ENCODE data around the gene PRTFDC1.

Gene PRTFDC1

GRCh38 chr10:24929056-24929544 lies 23.3 kb downstream of the PRTFDC1 start:
- TF ChIP-seq GATA2 (IDR thresholded peaks at IDR 0.05; ENCODE audit: low read depth, low read length) (no peak), GATA3 (IDR thresholded peaks at IDR 0.05; ENCODE audit: low read depth, low read length) (no peak)

- TF ChIP-seq GATA2 (IDR thresholded peaks at IDR 0.05; ENCODE audit: low read depth, low read length): no peak
- TF ChIP-seq GATA3 (IDR thresholded peaks at IDR 0.05; ENCODE audit: low read depth, low read length): no peak
Measured at GRCh38 chr10:24928163-24928562, 24.2 kb downstream of the PRTFDC1 start.

DNA sequence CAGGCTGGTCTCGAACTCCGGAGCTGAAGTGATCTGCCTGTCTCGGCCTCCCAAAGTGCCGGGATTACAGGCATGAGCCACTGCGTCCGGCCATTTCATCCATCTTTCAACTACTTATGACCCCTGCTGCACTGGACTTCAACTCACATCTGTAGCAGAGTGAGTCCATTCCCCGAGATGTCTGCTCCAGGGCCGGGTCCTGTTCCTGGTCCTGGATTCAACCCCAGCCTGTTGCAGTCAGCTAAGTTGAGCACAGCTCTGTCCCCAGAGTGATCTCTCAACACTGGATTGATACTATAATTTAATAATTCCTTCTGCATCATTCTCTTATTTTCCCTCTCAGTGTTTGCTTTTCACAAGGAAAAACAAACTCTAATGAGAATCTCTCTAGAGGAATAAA lies 25.8 kb downstream of the PRTFDC1 start:
- TF ChIP-seq GATA2 (IDR thresholded peaks at IDR 0.05; ENCODE audit: low read depth, low read length): no peak
- TF ChIP-seq GATA3 (IDR thresholded peaks at IDR 0.05; ENCODE audit: low read depth, low read length): no peak

DNA sequence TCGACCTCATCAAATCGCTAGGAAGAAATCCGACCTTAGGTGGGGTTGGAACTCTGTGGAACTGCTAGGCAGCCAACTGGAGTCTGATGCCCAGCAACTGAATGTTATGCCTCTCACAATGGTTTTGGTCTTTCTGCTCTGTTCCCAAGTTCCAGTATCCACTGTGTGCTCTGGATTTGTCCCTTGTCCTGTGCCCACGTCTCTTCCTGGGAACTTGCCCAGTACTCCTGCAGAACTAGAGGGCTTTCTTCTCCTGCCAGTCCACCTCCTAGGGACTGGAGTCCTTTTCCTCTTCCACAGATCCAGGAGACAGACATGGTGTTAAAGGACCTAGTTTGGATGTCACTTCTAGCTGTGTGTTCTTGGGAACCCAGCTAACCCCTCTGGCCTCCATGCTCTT lies 26.6 kb downstream of the PRTFDC1 start:
- TF ChIP-seq GATA3 (IDR thresholded peaks at IDR 0.05; ENCODE audit: low read depth, low read length) (no peak), GATA2 (IDR thresholded peaks at IDR 0.05; ENCODE audit: low read depth, low read length) (no peak)

- TF ChIP-seq GATA3 (IDR thresholded peaks at IDR 0.05; ENCODE audit: low read depth, low read length) (no peak), GATA2 (IDR thresholded peaks at IDR 0.05; ENCODE audit: low read depth, low read length) (no peak)
Measured at GRCh38 chr10:24920907-24921881, 31.2 kb downstream of the PRTFDC1 start.

DNA sequence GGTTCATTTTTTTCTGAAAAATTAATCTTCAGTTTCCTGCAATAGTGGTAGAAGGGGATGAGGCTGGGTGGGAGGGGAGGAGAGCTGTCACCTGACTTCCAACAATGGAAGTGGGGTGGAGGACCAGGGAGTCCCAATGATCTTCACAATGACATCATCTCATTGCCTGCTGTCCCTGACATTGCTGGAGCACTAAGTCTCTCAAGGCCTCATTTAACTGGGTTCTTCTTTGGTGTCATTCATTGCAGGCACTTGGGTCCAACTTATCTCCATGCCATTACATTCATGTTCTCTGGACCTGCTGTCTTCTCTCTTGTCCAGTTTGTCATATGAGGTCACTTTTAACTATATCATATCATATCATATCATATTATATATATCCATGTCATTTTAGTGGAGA lies 34.4 kb downstream of the PRTFDC1 start:
- no peak for TF ChIP-seq GATA3 (IDR thresholded peaks at IDR 0.05; ENCODE audit: low read depth, low read length)

DNA sequence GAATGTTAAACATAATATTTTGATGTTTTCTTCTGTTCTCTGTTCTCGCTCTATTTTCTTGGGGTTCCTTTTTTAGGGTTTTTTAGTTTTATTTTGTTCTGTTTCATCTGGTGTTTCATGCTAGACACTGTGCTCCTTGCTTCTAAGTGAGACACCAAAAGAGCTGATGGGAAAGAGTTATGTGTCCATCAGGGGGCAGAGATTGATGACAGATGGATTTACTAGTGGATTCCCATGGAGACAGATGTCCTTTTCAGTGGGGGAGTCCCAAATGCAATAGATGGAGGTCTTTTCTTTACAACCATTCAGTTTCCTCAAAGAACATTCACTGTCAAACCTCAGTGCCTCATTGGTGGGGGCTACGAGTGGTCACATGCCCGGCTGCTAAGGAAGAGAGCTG lies 34.9 kb downstream of the PRTFDC1 start:
- TF ChIP-seq GATA3 (IDR thresholded peaks at IDR 0.05; ENCODE audit: low read depth, low read length): no peak
- no peak for TF ChIP-seq GATA2 (IDR thresholded peaks at IDR 0.05; ENCODE audit: low read depth, low read length)

- TF ChIP-seq GATA3 (IDR thresholded peaks at IDR 0.05; ENCODE audit: low read depth, low read length) (no peak), GATA2 (IDR thresholded peaks at IDR 0.05; ENCODE audit: low read depth, low read length) (no peak)
Measured at GRCh38 chr10:24916365-24916764, 36.0 kb downstream of the PRTFDC1 start.

DNA sequence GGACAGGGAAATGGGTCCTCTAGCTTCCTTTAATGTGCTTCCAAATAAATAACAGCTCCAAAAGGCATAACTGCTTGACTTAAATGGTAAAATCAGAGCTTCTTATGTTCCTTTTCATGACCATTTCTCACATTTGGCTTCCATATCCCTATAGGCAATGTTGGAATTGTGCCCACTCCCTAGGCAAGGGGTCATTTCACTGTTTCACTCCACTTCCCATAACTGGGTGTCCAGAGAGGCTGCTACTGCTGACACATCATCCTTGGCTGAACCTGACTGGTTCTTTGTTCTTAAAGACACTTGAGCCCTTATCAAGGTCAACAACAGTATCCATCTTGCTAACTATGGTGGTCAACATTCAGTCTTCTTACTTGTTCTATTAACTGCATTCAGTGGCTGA lies 37.1 kb downstream of the PRTFDC1 start:
- TF ChIP-seq GATA3 (IDR thresholded peaks at IDR 0.05; ENCODE audit: low read depth, low read length) (no peak), GATA2 (IDR thresholded peaks at IDR 0.05; ENCODE audit: low read depth, low read length) (no peak)

- TF ChIP-seq GATA3 (IDR thresholded peaks at IDR 0.05; ENCODE audit: low read depth, low read length) (no peak), GATA2 (IDR thresholded peaks at IDR 0.05; ENCODE audit: low read depth, low read length) (no peak)
Measured at GRCh38 chr10:24914148-24914547, 38.3 kb downstream of the PRTFDC1 start.

GRCh38 chr10:24912215-24912614 lies 40.2 kb downstream of the PRTFDC1 start:
- TF ChIP-seq GATA3 (IDR thresholded peaks at IDR 0.05; ENCODE audit: low read depth, low read length): no peak
- no peak for TF ChIP-seq GATA2 (IDR thresholded peaks at IDR 0.05; ENCODE audit: low read depth, low read length)

DNA sequence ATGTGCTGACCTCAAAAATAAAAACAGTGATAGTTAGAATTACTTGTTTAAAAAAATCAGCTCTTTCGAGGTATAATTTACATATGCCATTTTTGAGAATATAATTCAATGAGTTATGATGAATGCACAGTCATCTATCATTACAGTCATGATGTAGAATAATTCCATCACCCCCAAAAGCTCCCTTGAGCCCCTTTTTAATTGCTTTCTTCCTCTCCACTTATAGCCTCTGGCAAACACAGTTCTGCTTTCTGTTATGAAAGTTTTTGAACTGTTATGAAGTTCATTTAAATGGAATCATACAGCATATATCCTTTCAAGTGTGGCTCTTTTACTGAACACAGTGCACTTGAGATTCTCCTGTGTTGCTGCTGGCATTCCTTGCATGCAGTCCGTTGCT lies 41.4 kb downstream of the PRTFDC1 start:
- TF ChIP-seq GATA2 (IDR thresholded peaks at IDR 0.05; ENCODE audit: low read depth, low read length) (no peak), GATA3 (IDR thresholded peaks at IDR 0.05; ENCODE audit: low read depth, low read length) (no peak)

GRCh38 chr10:24910574-24910973 lies 41.8 kb downstream of the PRTFDC1 start:
- TF ChIP-seq GATA2 (IDR thresholded peaks at IDR 0.05; ENCODE audit: low read depth, low read length) (no peak), GATA3 (IDR thresholded peaks at IDR 0.05; ENCODE audit: low read depth, low read length) (no peak)

DNA sequence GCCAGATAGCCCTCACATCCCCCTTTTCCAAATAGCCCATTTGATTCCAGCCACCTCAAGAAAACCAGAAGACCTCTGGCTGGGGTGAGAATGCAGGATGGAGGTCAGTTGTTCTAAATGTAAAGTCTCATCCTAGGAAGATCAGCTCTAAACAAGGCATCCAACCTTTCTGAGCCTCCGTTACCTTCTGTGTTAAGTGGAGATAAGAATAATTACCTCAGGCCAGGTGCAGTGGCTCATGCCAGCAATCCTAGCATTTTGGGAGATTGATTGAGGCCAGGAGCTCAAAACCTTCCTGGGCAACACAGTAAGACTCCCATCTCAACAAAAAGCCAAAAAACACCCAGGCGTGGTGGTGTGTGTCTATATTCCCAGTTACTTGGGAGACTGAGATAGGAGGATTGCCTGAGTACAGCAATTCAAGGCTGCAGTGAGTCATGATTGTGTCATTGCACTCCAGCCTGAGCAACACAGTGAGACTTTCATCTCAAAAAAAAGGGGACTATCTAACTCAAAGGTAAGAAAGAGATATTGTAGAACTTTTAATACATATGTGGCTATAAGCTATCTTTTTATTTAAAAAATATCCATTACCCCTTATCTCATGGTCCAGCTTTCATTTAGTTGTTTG lies 43.5 kb downstream of the PRTFDC1 start:
- TF ChIP-seq GATA3 (IDR thresholded peaks at IDR 0.05; ENCODE audit: low read depth, low read length) (no peak), GATA2 (IDR thresholded peaks at IDR 0.05; ENCODE audit: low read depth, low read length) (no peak)

DNA sequence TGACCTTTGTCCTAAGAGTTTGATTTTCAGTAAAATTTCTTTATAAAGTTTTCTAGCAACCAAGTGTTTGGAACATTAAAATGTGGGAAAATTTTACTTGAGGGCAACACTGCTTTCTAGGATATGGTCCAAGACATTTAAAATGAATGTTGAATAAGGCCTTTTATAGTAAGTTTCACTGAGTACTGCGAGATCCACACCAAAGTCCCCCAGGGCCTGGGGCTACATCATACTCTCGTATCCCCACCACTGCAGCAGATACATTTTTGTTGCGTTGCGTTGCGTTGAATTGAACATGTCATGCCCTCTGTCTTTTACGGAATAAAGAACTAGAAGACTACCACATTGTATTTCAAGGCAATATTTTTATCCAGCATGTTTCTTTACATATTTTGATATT lies 44.5 kb downstream of the PRTFDC1 start:
- no peak for TF ChIP-seq GATA2 (IDR thresholded peaks at IDR 0.05; ENCODE audit: low read depth, low read length)
- TF ChIP-seq GATA3 (IDR thresholded peaks at IDR 0.05; ENCODE audit: low read depth, low read length): no peak

Measured in SH-SY5Y (cell line).